Measurements from ENCODE around the gene IGFALS.

IGFALS gene

GRCh38 chr16:1774448-1774780 lies 19.1 kb downstream of the IGFALS start:
- no peak overlapping the region for H3K27ac ChIP-seq
- H3K4me3 ChIP-seq (ENCODE audit: low read depth, low read length): no peak overlapping the region
- peaks cover 64% of the 10 kb centered on the region for H3K36me3 ChIP-seq
- TF ChIP-seq CTCF (IDR thresholded peaks at IDR 0.05; ENCODE audit: low read depth, low read length): no peak
- no peaks in the 10 kb centered on the region for H3K27me3 ChIP-seq (ENCODE audit: insufficient read depth, low read depth, severe bottlenecking)
- no peaks in the 10 kb centered on the region for H3K9me3 ChIP-seq (ENCODE audit: severe bottlenecking)
- no peak for DNase-seq

- Histone ChIP-seq H3K36me3 (peaks cover 66% of the 10 kb centered on the region), H3K27ac (peak overlapping the region; percentile 87), H3K4me3 (ENCODE audit: low read depth, low read length) (peak overlapping the region; percentile 77), H3K9me3 (ENCODE audit: severe bottlenecking) (no peaks in the 10 kb centered on the region), H3K27me3 (ENCODE audit: insufficient read depth, low read depth, severe bottlenecking) (no peaks in the 10 kb centered on the region)
- no peak for TF ChIP-seq CTCF (IDR thresholded peaks at IDR 0.05; ENCODE audit: low read depth, low read length)
- no peak for DNase-seq
Measured at GRCh38 chr16:1773703-1774447, 19.6 kb downstream of the IGFALS start.

- DNase-seq: peak; percentile 88
- H3K36me3 ChIP-seq: peaks cover 67% of the 10 kb centered on the region
Measured at GRCh38 chr16:1772908-1773702, 20.4 kb downstream of the IGFALS start, which contains the start of gene MRPS34. Gene MRPS34, minus strand, starts transcription at chr16:1773134. Its CDS starts 15 bp downstream, at chr16:1773119.

GRCh38 chr16:1772362-1772907 lies 21.1 kb downstream of the IGFALS start, which contains the start of gene EME2:
Gene EME2, plus strand, starts transcription at chr16:1772810. Its CDS starts 418 bp downstream, at chr16:1773228.
- no peak for DNase-seq
- Histone ChIP-seq H3K27ac (peak within 1 kb of the TSS; percentile 87), H3K4me3 (ENCODE audit: low read depth, low read length) (peak within 1 kb of the TSS; percentile 77), H3K9me3 (ENCODE audit: severe bottlenecking) (no peaks in the 10 kb centered on the region), H3K36me3 (peaks cover 67% of the 10 kb centered on the region), H3K27me3 (ENCODE audit: insufficient read depth, low read depth, severe bottlenecking) (no peaks in the 10 kb centered on the region)
- no peak for TF ChIP-seq CTCF (IDR thresholded peaks at IDR 0.05; ENCODE audit: low read depth, low read length)

More at GRCh38 chr16:1772908-1773702, 20.4 kb downstream of the IGFALS start, which contains the start of gene MRPS34:
- peak; percentile 88 for TF ChIP-seq CTCF (IDR thresholded peaks at IDR 0.05; ENCODE audit: low read depth, low read length)
- Histone ChIP-seq H3K4me3 (ENCODE audit: low read depth, low read length) (peak within 1 kb of the TSS; percentile 77), H3K27me3 (ENCODE audit: insufficient read depth, low read depth, severe bottlenecking) (no peaks in the 10 kb centered on the region), H3K9me3 (ENCODE audit: severe bottlenecking) (no peaks in the 10 kb centered on the region), H3K27ac (peak within 1 kb of the TSS; percentile 87)

GRCh38 chr16:1771864-1772361 lies 21.6 kb downstream of the IGFALS start:
- Histone ChIP-seq H3K27ac (peak overlapping the region; percentile 87), H3K4me3 (ENCODE audit: low read depth, low read length) (peak overlapping the region; percentile 77), H3K36me3 (peaks cover 67% of the 10 kb centered on the region), H3K27me3 (ENCODE audit: insufficient read depth, low read depth, severe bottlenecking) (no peaks in the 10 kb centered on the region), H3K9me3 (ENCODE audit: severe bottlenecking) (no peaks in the 10 kb centered on the region)
- no peak for TF ChIP-seq CTCF (IDR thresholded peaks at IDR 0.05; ENCODE audit: low read depth, low read length)
- no peak for DNase-seq

All from WERI-Rb-1 (cell line).